ENCODE measurements around the gene KLHL4. TPM values are rescaled to one million over a fixed set of nuclear protein-coding genes. Genes with fewer than 3 reads are reported as not detected.

The KLHL4 gene
- total RNA-seq, 1 donor = 5.0 TPM

DNA sequence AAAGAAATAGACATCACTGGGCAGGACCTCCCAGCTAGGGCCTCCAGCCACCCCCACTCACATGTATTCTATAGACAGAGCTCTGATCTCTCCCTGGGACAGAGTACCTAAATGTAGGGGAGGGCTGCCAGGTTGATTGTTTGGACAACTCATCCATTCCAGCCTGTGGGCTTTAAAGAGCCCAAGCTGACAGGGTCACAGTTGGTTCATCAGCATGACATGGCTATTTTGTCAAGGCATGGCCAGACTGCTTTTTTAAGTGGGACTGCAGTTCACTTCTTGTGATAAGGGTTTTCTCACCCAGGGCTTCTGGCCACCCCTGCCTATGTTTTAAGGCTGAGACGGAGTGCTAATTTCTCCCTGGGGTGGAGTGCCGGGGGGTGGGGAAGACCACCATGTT is 63.3 kb downstream of the KLHL4 start:
- no peak overlapping the region for H3K4me3 ChIP-seq (ENCODE audit: low read depth, low read length)
- TF ChIP-seq, protein P1, sequence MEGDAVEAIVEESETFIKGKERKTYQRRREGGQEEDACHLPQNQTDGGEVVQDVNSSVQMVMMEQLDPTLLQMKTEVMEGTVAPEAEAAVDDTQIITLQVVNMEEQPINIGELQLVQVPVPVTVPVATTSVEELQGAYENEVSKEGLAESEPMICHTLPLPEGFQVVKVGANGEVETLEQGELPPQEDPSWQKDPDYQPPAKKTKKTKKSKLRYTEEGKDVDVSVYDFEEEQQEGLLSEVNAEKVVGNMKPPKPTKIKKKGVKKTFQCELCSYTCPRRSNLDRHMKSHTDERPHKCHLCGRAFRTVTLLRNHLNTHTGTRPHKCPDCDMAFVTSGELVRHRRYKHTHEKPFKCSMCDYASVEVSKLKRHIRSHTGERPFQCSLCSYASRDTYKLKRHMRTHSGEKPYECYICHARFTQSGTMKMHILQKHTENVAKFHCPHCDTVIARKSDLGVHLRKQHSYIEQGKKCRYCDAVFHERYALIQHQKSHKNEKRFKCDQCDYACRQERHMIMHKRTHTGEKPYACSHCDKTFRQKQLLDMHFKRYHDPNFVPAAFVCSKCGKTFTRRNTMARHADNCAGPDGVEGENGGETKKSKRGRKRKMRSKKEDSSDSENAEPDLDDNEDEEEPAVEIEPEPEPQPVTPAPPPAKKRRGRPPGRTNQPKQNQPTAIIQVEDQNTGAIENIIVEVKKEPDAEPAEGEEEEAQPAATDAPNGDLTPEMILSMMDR (IDR thresholded peaks at IDR 0.05; ENCODE audit: insufficient read depth, low read length) = no peak

DNA sequence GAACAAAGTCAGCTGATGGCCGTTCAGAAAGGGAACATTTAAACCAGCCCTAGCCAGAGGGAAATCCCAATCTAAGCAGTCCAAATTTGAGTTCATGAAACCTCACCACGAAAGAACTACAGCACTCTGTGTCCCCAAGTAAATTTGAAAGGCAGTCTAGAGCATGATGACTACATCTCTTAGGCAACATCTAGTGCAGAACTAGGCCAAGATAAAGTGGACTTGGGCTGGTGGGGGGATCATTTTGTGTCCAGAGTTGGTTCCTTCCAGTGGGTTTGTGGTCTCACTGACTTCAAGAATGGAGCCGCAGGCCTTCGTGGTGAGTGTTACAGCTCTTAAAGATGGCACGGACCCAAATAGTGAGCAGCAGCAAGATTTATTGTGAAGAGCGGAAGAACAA is 64.9 kb downstream of the KLHL4 start:
- TF ChIP-seq, protein P1 (IDR thresholded peaks at IDR 0.05; ENCODE audit: insufficient read depth, low read length) = no peak
- no peak for DNase-seq (ENCODE audit: low read depth)

More for the DNA sequence above, 63.3 kb downstream of the KLHL4 start:
- no peak for DNase-seq (ENCODE audit: low read depth)

DNA sequence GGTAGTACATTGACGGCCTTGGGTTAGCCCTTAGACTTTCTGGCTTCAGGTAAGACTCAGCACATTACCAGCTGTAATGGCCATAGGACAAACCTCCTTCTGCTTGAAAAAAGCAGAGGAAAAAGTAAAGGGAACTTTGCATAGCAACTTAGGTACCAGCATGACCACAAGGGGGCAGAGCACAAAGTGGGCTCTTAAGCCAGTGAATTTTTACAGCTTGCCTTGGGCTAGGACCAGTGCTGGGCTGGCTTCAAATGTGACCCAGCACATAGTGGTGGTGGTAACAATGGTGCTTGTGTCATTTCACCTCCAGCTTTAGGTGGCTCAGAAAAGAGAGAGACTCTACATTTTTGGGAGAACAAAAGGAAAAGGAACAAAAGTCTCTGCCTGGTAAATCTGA is 66.1 kb downstream of the KLHL4 start:
- no peak overlapping the region for H3K4me3 ChIP-seq (ENCODE audit: low read depth, low read length)
- TF ChIP-seq, protein P1 (IDR thresholded peaks at IDR 0.05; ENCODE audit: insufficient read depth, low read length) = peak; percentile 53
- DNase-seq (ENCODE audit: low read depth) = peak; percentile 19

More for the DNA sequence above, 64.9 kb downstream of the KLHL4 start:
- H3K4me3 ChIP-seq (ENCODE audit: low read depth, low read length) = no peak overlapping the region

DNA sequence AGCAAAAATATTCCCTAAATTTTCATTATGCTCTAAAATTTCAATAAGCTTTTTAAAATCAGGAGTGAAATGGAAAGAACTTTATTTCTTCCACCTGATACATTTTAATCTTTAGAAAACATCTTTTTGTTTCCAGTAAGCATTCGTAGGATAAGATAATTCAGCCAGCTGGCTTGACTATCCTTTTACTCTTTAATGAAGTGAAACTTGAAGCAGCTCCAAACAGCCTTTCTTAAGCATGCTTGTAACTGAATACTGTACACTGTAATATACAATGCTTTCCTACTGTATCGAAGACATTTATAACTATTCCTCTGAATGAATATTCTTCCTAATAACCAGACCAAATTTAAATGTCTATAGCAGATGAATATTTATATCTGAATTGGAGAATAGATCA is 98.8 kb downstream of the KLHL4 start:
- peak; percentile 2 for DNase-seq (ENCODE audit: low read depth)
- H3K4me3 ChIP-seq (ENCODE audit: low read depth, low read length) = no peak overlapping the region

DNA sequence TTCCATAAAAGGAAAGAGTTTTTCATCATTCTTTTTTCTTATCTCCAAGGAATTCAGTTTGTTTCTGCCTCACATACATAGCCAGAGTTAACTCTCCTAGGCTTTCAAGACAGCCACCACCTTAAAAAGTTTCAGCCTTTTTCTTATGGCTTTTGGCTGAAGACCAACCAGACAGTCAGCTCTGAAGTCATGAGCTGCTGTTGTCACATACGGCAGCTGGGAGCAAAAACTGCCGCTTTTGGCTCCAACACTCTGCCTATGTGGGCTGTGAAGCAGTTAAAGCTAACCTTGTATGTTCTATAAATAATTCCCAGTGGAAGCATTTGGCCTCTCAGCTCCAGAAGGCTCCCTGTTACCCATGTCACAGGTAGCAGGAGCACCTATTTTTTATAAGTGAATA is 104.1 kb downstream of the KLHL4 start:
- DNase-seq (ENCODE audit: low read depth) = peak; percentile 46
- TF ChIP-seq, protein P1 (IDR thresholded peaks at IDR 0.05; ENCODE audit: insufficient read depth, low read length) = no peak
- H3K4me3 ChIP-seq (ENCODE audit: low read depth, low read length) = no peak overlapping the region

More for the DNA sequence above, 98.8 kb downstream of the KLHL4 start:
- TF ChIP-seq, protein P1 (IDR thresholded peaks at IDR 0.05; ENCODE audit: insufficient read depth, low read length) = no peak

DNA sequence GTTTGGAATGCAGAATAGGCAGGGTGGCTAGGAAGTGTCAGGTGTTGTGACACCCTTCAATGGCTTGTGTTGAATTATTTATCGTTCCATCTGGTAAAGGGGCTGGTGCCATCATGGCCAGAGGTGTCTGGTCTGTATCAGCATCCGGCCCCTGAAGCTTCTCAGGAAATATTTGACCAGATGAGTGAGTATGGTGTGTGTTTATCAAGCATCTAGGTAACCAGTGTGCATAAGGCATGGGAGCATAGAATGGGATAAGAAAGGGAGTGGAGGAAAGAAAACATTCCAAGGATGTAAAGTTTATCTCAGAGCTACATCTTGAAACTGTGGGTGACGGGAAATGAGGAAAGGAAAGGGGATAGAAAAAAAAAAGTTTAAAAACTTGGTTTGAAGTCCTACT is 109.4 kb downstream of the KLHL4 start:
- H3K4me3 ChIP-seq (ENCODE audit: low read depth, low read length) = no peak overlapping the region
- TF ChIP-seq, protein P1 (IDR thresholded peaks at IDR 0.05; ENCODE audit: insufficient read depth, low read length) = no peak
- no peak for DNase-seq (ENCODE audit: low read depth)

DNA sequence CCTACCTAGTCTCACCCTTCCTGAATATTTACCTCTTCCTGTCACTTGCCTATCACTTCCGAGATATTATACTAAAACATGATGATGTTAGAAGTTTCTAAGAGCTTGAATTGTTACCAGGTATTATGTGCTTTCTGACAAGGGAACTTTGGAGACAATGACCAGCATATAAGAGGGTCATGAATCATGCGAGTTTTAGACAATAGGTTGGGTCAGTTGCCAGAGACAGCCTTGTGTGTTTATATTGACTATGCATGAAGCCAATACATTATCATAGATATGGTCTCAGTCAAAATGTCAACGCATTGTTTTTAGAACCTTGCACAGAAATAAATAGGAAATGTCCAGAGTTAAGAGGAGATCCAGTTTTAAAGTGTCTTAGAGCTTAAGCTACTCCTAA is 116.8 kb downstream of the KLHL4 start:
- H3K4me3 ChIP-seq (ENCODE audit: low read depth, low read length) = no peak overlapping the region
- peak; percentile 41 for DNase-seq (ENCODE audit: low read depth)
- TF ChIP-seq, protein P1 (IDR thresholded peaks at IDR 0.05; ENCODE audit: insufficient read depth, low read length) = no peak

All from fibroblast of the aortic adventitia (primary cell).